Measurements from ENCODE around the gene UBAC2.
A peak's percentile ranks its signal among the peaks of the same experiment; 100 is the strongest.

UBAC2 gene

GRCh38 chr13:99200432-99201167 lies at the start of gene UBAC2:
Gene UBAC2, plus strand, starts transcription at chr13:99200854. Its CDS starts 55 bp downstream, at chr13:99200909.
- DNase-seq = peak; percentile 92

GRCh38 chr13:99151516-99151915 lies 49.1 kb upstream of the UBAC2 start:
- no peak for DNase-seq

GRCh38 chr13:99153219-99153618 lies 47.4 kb upstream of the UBAC2 start:
- no peak for DNase-seq

- DNase-seq = no peak
These were observed 46.6 kb upstream of the UBAC2 start for GRCh38 chr13:99154064-99154463.

GRCh38 chr13:99155821-99156220 lies 44.8 kb upstream of the UBAC2 start:
- no peak for DNase-seq

GRCh38 chr13:99157046-99157445 lies 43.6 kb upstream of the UBAC2 start:
- DNase-seq = no peak

GRCh38 chr13:99158846-99159245 lies 41.8 kb upstream of the UBAC2 start:
- no peak for DNase-seq

GRCh38 chr13:99159331-99160061 lies 41.2 kb upstream of the UBAC2 start:
- DNase-seq = no peak

GRCh38 chr13:99160415-99160814 lies 40.2 kb upstream of the UBAC2 start:
- DNase-seq = no peak

- DNase-seq = no peak
These were observed 39.1 kb upstream of the UBAC2 start for GRCh38 chr13:99161512-99161911.

GRCh38 chr13:99162567-99163361 lies 37.9 kb upstream of the UBAC2 start:
- DNase-seq = no peak

GRCh38 chr13:99164226-99164625 lies 36.4 kb upstream of the UBAC2 start:
- no peak for DNase-seq

- DNase-seq = no peak
These were observed 34.7 kb upstream of the UBAC2 start for GRCh38 chr13:99165753-99166587.

- DNase-seq = no peak
These were observed 27.7 kb upstream of the UBAC2 start for GRCh38 chr13:99172951-99173350.

- no peak for DNase-seq
These were observed 27.0 kb upstream of the UBAC2 start for GRCh38 chr13:99173606-99174005.

- no peak for DNase-seq
These were observed 26.0 kb upstream of the UBAC2 start for GRCh38 chr13:99174533-99175100.

GRCh38 chr13:99176309-99177276 lies 24.1 kb upstream of the UBAC2 start:
- peak; percentile 39 for DNase-seq

GRCh38 chr13:99178636-99179035 lies 22.0 kb upstream of the UBAC2 start:
- DNase-seq = no peak

GRCh38 chr13:99179460-99179859 lies 21.2 kb upstream of the UBAC2 start:
- no peak for DNase-seq

GRCh38 chr13:99182439-99182838 lies 18.2 kb upstream of the UBAC2 start:
- no peak for DNase-seq

GRCh38 chr13:99185606-99186005 lies 15.0 kb upstream of the UBAC2 start:
- DNase-seq = no peak
